Measurements from ENCODE around the gene IRAK3.
A peak's percentile ranks its signal among the peaks of the same experiment; 100 is the strongest.

Gene IRAK3, protein sequence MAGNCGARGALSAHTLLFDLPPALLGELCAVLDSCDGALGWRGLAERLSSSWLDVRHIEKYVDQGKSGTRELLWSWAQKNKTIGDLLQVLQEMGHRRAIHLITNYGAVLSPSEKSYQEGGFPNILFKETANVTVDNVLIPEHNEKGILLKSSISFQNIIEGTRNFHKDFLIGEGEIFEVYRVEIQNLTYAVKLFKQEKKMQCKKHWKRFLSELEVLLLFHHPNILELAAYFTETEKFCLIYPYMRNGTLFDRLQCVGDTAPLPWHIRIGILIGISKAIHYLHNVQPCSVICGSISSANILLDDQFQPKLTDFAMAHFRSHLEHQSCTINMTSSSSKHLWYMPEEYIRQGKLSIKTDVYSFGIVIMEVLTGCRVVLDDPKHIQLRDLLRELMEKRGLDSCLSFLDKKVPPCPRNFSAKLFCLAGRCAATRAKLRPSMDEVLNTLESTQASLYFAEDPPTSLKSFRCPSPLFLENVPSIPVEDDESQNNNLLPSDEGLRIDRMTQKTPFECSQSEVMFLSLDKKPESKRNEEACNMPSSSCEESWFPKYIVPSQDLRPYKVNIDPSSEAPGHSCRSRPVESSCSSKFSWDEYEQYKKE

GRCh38 chr12:66188584-66189485 lies at the start of gene IRAK3:
Gene IRAK3, plus strand, starts transcription at chr12:66189214. Its CDS starts 86 bp downstream, at chr12:66189300.
- DNase-seq: peak; percentile 80

GRCh38 chr12:66139328-66139727 lies 49.7 kb upstream of the IRAK3 start:
- DNase-seq: no peak

GRCh38 chr12:66140731-66141130 lies 48.3 kb upstream of the IRAK3 start:
- peak; percentile 52 for DNase-seq

GRCh38 chr12:66141299-66141698 lies 47.7 kb upstream of the IRAK3 start:
- no peak for DNase-seq

DNA sequence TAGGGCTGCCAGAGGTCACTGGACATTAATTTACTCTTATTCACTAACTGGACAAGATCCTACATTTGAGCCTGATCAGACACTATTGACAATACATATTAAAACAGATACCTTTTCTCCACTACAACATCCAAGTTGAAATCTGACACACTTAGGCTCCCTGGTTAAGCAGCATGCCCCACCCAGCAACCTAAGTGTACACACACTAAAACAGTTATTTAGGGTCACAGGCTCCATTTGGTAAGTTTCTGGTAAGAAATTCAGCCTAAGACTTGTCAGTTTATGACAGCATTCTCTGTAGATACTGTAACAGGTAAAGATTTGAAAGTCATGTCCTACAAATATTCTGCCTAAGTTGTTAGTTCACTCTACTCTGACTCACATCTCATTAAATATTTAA lies 46.2 kb upstream of the IRAK3 start:
- DNase-seq: no peak

- no peak for DNase-seq
Measured at GRCh38 chr12:66143868-66144267, 45.1 kb upstream of the IRAK3 start.

DNA sequence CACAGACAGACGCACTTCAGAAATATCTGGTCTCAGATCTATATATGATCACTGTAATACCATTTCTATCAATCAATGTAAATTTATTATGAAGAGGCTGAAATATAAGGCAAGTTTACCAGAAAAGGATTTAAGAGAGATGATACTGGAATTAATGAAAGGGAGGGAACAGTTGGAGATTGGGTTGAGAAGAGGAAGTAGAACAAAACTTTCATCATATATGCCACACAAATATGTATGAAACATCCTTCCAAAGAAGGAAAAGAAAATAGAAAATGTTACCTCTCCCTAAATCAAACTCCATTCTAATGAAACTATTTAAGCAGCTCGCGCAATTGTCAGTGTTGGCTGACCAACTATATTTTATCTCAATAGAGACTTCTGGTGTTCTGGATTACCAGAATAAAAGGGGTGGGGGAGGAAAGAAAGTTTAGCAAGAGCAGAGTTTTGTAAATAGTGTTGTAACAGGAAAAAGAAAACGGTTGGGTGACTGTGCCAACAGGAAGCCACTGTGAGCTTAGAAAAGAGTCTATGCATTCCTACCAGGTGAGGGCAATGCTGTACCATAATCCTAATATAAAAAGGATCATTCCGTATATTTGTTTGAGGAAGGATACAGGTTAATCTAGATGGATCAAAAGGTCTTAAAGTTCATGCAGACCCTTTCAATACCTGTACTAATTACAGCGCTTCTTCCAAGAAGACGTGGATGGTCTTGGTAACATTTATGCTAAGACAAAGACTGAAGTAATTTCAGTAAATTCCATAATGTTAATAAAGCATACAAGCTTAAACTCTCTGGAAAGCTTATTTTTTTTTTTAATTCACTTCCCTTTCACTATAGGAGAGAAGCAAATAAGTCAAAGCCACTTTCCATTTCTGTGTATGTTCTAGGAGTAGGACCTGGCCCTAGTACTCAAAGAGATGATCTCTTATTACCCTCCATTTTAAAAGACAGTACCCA lies 43.9 kb upstream of the IRAK3 start:
- DNase-seq: peak; percentile 86

GRCh38 chr12:66149702-66150398 lies 39.2 kb upstream of the IRAK3 start:
- DNase-seq: peak; percentile 82

GRCh38 chr12:66152732-66153131 lies 36.3 kb upstream of the IRAK3 start:
- DNase-seq: no peak

DNA sequence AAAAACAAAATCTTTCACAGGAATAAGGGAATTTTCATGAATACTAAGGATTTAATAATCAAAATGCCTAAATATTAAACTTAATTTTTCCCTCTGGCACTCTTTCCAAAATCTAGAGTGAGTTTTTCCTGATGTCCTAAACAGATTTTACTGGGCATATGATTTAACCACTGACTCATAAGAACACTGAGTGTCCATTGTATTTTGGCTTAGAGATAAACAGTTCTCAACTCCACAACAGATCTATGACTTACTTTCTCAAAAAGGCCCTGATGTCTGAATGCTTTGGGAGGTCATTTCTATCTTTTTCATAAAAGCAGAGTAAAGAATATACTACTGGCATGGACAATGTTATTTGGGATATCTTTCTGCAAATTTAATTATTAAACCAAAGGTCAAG lies 34.2 kb upstream of the IRAK3 start:
- DNase-seq: no peak

DNA sequence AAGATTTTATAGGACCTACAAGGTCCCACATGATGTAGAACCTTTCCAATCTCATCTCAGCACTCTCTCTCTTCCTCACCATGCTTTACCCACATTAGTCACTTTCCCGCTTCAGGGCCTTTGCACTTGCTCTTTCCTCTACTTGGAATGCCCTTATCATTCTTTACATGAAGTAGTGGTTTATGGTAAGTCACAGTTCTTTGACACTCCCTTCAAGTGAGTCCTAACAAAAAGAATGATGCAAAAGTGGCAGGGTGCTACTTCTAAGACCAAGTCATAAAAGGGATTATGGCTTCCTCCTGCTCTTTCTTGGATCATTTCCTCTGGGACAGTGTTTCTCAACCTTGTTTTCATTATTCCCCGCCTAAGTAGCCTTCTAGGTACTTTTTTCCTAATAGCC lies 32.4 kb upstream of the IRAK3 start:
- peak; percentile 45 for DNase-seq

GRCh38 chr12:66159123-66159522 lies 29.9 kb upstream of the IRAK3 start:
- DNase-seq: no peak

- DNase-seq: no peak
Measured at GRCh38 chr12:66160704-66161103, 28.3 kb upstream of the IRAK3 start.

DNA sequence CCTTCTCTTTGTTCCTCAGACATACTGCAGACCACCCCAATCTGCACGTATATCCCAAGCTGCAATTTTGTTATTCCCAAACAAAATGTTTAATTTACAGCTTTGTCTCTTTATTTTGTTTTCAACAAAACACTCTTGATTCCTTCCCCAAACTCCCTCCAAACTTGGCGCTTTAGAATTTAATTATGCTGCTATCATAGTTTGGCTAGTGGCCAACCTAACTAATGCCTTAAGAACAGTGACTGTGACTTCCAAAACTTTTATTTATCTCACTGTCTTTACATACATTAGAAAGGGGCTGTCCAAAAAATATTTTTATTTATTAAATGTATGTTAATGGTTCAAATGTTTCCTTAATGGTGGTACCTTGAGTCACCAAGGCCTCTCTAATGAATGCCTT lies 26.3 kb upstream of the IRAK3 start:
- no peak for DNase-seq

- no peak for DNase-seq
Measured at GRCh38 chr12:66163289-66163688, 25.7 kb upstream of the IRAK3 start.

GRCh38 chr12:66164349-66164821 lies 24.6 kb upstream of the IRAK3 start:
- DNase-seq: peak; percentile 25

DNA sequence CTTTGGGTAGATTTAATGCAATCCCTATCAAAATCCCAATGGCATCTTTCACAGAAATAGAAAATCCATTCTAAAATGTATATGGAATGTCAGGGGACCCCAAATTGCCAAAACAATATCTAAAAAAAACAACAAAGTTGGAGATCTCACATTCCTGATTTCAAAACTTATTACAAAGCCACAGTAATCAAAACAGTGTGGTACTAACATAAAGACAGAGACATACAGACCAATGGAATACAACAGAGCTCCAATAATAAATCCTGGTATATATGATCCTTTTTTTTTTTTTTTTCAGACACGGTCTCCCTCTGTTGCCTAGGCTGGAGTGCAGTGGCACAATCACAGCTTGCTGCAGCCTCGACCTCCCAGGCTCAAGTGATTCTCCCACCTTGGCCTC lies 23.9 kb upstream of the IRAK3 start:
- no peak for DNase-seq

DNA sequence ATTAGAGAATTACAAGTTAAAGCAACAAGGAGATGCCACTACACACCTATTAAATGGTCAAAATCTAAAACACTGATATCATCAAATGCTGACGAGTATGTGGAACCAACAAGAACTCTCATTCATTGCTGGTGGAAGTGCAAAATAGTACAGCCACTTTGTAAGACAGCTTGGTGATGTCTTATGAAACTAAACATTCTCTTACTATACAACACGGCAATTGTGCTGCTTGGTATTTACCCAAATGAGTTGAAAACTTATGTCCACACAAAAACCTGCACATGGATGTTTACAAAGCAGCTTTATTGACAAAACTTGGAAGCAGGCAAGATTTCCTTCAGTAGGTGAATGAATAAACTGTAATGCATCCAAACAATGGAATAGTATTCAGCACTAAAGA lies 22.5 kb upstream of the IRAK3 start:
- DNase-seq: no peak

DNA sequence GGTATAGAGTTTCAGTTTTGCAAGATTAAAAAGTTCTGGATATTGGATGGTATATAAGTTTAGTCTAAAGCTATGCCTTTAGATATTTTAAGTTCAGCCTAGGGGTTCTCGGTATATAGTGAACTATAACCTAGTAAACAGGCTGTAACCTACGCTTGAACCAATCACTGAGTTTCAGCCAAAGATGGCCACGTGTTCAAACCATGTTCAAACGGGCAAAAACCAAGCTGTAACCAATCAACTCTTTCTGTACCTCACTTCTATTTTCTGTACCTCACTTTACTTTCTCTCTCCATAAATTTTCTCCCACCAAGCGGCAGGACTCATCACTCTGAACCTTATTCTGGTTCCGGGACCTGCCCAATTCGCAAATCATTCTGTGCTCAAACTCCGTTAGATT lies 20.6 kb upstream of the IRAK3 start:
- DNase-seq: no peak

- DNase-seq: peak; percentile 94
Measured at GRCh38 chr12:66169221-66170170, 19.5 kb upstream of the IRAK3 start, which contains the start of gene TMBIM4. Gene TMBIM4, minus strand, starts transcription at chr12:66169996. Its CDS starts 45 bp downstream, at chr12:66169951.

Data from hematopoietic multipotent progenitor cell treated with erythropoietin and hydrocortisone succinate and interleukin-3 and kit ligand, for 6 days (in vitro differentiated cells).